Measurements from ENCODE around the gene TOX2. TPM values are rescaled to one million over a fixed set of nuclear protein-coding genes. Genes with fewer than 3 reads are reported as not detected.

TOX2 gene
- total and polyA plus RNA-seq, 4 experiments from 2014 or later = 0.22 to 1.1 (median 0.49) TPM

DNA sequence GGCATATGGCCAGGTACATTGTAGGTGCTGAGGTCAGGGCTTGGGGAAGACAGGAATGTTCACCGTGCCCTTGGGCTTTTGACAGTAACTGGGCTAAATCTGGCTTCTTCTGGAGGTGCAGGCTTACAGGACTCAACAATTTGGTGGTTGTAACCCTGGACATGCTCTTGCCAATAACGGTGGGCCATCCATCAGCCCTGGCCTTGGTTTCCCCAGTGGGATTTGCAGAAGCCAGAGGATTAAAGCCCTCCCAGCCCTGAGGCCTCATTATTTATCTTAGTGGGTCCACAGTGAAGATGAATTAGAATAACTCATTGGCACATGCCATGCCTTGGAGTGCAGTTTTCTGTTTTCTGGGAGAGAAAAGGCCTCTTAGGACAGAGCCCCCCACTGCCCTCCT, 44.0 kb downstream of the TOX2 start:
- Histone ChIP-seq H3K27ac (ENCODE audit: low read depth, low read length) (no peak overlapping the region), H3K4me1 (ENCODE audit: insufficient read depth, low read length) (peaks cover 83% of the 10 kb centered on the region), H3K27me3 (ENCODE audit: insufficient read depth, low read length) (no peaks in the 10 kb centered on the region), H3K36me3 (ENCODE audit: insufficient read depth, low read length) (no peaks in the 10 kb centered on the region), H3K4me3 (ENCODE audit: low read length in 2 of 2) (peak overlapping the region in 1 of 2 donors; percentile 20), H3K9me3 (ENCODE audit: control insufficient read depth in 1 of 2, low read length in 2 of 2) (no peaks in the 10 kb centered on the region)
- Mint-ChIP-seq H3K9me3 (peaks cover 0 to 8% (median under 1%) of the 10 kb centered on the region in 8 donors), H3K36me3 (no peaks in the 10 kb centered on the region), H3K27ac (peak overlapping the region in 5 of 7 donors; percentile 4 to 90 (median 81)), H3K4me3 (peak overlapping the region in 5 of 8 donors; percentile 56 to 84 (median 79)), H3K4me1 (peaks cover 58 to 91% (median 76%) of the 10 kb centered on the region in 4 donors), H3K27me3 (peaks cover 2 to 17% of the 10 kb centered on the region in 2 donors)
- POLR2A ChIA-PET (ENCODE audit: partially characterized antibody) = interaction anchor here (0.8 to 3.1 kb wide), 4 partner anchors 9 to 501 kb away, joined by 3 to 22 read pairs (median 12); partner anchors contain the start of gene SRSF6
- intact Hi-C loops (cut with micrococcal nuclease) = loop anchor here (5.0 to 10.0 kb wide), 2 partner anchors 56 to 109 kb away; no protein-coding TSS in a partner anchor
- DNase-seq = no peak
- CTCF ChIA-PET (ENCODE audit: partially characterized antibody) = interaction anchor here (2.8 kb wide), 1 partner anchor 33 kb away, joined by 10 read pairs; no protein-coding TSS in a partner anchor

DNA sequence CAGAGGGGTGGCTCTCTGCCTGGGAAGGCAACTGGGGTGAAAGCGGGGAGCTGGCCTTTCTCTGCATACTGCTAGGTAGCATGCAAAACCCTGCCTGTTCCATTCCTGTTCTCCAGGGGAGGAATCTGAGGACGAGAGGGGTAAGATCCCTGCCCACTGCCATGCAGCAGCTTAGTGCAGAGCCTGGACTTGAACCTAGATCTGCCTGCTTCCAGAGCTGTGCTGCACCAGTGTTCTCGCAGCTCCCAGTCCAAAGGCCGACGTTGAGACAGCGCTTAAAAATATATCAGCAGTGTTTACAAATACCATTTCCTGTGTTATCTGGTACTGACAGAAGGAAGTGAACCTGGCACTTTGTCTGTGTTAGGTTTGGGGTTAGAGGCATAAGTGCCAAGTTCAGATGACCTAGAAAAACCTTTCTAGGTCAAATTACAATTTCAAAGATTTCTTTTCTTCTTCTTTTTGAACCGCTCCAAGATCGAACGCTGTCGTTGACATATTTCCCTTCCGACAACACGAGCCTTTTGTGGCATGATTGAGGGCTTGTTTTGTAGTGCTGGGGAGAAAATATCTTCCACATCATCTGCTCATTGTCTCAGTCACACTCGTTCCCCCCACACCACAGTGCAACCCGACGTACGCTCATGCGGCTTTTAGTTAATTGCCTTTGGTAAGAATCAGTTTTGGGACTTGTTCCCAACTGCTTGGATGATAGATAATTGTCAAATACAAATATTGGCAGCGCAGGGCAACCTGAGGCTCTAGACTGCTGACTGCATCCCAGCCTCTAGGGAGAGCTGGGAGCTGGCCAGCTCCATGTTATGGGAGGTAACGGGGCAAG, 44.6 kb downstream of the TOX2 start:
- Histone ChIP-seq H3K36me3 (ENCODE audit: insufficient read depth, low read length) (no peaks in the 10 kb centered on the region), H3K9me3 (ENCODE audit: control insufficient read depth in 1 of 2, low read length in 2 of 2) (no peaks in the 10 kb centered on the region), H3K4me1 (ENCODE audit: insufficient read depth, low read length) (peaks cover 83% of the 10 kb centered on the region), H3K27ac (ENCODE audit: low read depth, low read length) (no peak overlapping the region), H3K4me3 (ENCODE audit: low read length in 2 of 2) (peak overlapping the region in 1 of 2 donors; percentile 20), H3K27me3 (ENCODE audit: insufficient read depth, low read length) (no peaks in the 10 kb centered on the region)
- peak overlapping the region; percentile 32 to 84 (median 64) for H3K4me3 Mint-ChIP-seq
- DNase-seq = peak; percentile 62 to 71 (median 65)
- H3K36me3 Mint-ChIP-seq = no peaks in the 10 kb centered on the region
- peaks cover 2 to 13% of the 10 kb centered on the region in 2 donors for H3K27me3 Mint-ChIP-seq
- H3K9me3 Mint-ChIP-seq = peaks cover 0 to 8% (median under 1%) of the 10 kb centered on the region in 8 donors
- peaks cover 53 to 89% (median 71%) of the 10 kb centered on the region in 4 donors for H3K4me1 Mint-ChIP-seq
- CTCF ChIA-PET (ENCODE audit: partially characterized antibody) = interaction anchor here (2.8 kb wide), 1 partner anchor 33 kb away, joined by 10 read pairs; no protein-coding TSS in a partner anchor
- POLR2A ChIA-PET (ENCODE audit: partially characterized antibody) = interaction anchor here (0.8 to 3.1 kb wide), 4 partner anchors 9 to 502 kb away, joined by 3 to 22 read pairs (median 12); partner anchors contain the start of gene SRSF6
- intact Hi-C loops (cut with micrococcal nuclease) = loop anchor here (5.0 to 10.0 kb wide), 2 partner anchors 56 to 108 kb away; no protein-coding TSS in a partner anchor
- H3K27ac Mint-ChIP-seq = peak overlapping the region; percentile 4 to 90 (median 85)

DNA sequence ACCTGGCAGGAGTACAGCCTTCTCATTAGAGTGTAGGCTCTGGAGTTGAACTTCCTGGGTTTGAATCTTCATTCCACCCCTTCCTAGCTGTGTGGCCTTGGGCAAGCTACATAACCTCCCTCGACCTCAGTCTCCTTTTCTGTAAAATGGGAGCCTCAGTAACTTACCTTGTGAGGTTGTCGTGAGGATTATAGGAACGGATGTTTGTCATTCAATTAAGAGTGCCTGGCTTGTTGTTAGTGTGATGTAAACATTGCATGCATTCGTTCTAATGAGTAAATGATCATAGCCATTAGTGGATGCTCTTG, 45.2 kb downstream of the TOX2 start:
- ChIA-PET CTCF (ENCODE audit: partially characterized antibody) (interaction anchor here (2.8 kb wide), 1 partner anchor 34 kb away, joined by 10 read pairs; no protein-coding TSS in a partner anchor), POLR2A (ENCODE audit: partially characterized antibody) (interaction anchor here (1.0 to 3.1 kb wide), 3 partner anchors 10 to 110 kb away, joined by 3 to 22 read pairs (median 22); no protein-coding TSS in a partner anchor)

DNA sequence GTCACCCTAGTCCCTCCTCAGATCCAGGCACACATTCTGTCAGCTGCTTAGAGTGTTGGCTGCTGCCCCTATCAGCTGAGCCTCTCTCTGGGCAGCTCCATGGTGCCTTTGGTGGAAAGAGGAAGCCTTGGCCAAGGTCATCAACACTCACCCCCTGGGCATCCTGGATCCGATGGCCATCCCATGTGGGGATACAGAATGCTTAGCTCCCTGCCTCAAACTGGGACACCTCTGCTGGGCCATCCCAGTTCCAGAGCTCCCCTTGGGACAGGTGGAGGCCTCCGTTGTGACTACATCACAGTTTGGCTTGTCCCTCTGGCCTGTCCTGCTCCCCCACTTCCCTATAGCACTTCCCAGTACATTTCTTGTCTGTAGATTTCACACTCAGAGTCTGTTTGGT, 45.6 kb downstream of the TOX2 start:
- Mint-ChIP-seq H3K4me3 (peak overlapping the region in 5 of 8 donors; percentile 29 to 84 (median 29)), H3K36me3 (no peaks in the 10 kb centered on the region), H3K27me3 (peaks cover 2 to 9% of the 10 kb centered on the region in 2 donors), H3K9me3 (peaks cover 0 to 8% (median under 1%) of the 10 kb centered on the region in 8 donors), H3K27ac (peak overlapping the region in 4 of 7 donors; percentile 4 to 86 (median 82)), H3K4me1 (peaks cover 45 to 89% (median 67%) of the 10 kb centered on the region in 4 donors)
- H3K4me1 ChIP-seq (ENCODE audit: insufficient read depth, low read length) = peaks cover 83% of the 10 kb centered on the region
- ChIA-PET POLR2A (ENCODE audit: partially characterized antibody) (interaction anchor here (1.0 to 3.1 kb wide), 3 partner anchors 10 to 109 kb away, joined by 3 to 22 read pairs (median 22); no protein-coding TSS in a partner anchor), CTCF (ENCODE audit: partially characterized antibody) (interaction anchor here (2.8 kb wide), 1 partner anchor 34 kb away, joined by 10 read pairs; no protein-coding TSS in a partner anchor)
- no peak for DNase-seq
- intact Hi-C loops (cut with micrococcal nuclease) = loop anchor here (10.0 kb wide), 1 partner anchor 45 kb away; the partner anchor contains the start of gene TOX2
- H3K4me3 ChIP-seq (ENCODE audit: low read length in 2 of 2) = no peak overlapping the region
- H3K9me3 ChIP-seq (ENCODE audit: control insufficient read depth in 1 of 2, low read length in 2 of 2) = no peaks in the 10 kb centered on the region
- no peaks in the 10 kb centered on the region for H3K27me3 ChIP-seq (ENCODE audit: insufficient read depth, low read length)
- H3K36me3 ChIP-seq (ENCODE audit: insufficient read depth, low read length) = no peaks in the 10 kb centered on the region
- H3K27ac ChIP-seq (ENCODE audit: low read depth, low read length) = no peak overlapping the region

More for the DNA sequence above, 45.2 kb downstream of the TOX2 start:
- no peaks in the 10 kb centered on the region for H3K9me3 ChIP-seq (ENCODE audit: control insufficient read depth in 1 of 2, low read length in 2 of 2)
- Mint-ChIP-seq H3K27ac (peak overlapping the region; percentile 4 to 90 (median 85)), H3K27me3 (peaks cover 2 to 13% of the 10 kb centered on the region in 2 donors), H3K4me1 (peaks cover 49 to 89% (median 68%) of the 10 kb centered on the region in 4 donors), H3K36me3 (no peaks in the 10 kb centered on the region), H3K9me3 (peaks cover 0 to 8% (median under 1%) of the 10 kb centered on the region in 8 donors), H3K4me3 (peak overlapping the region in 7 of 8 donors; percentile 29 to 84 (median 70))
- H3K4me3 ChIP-seq (ENCODE audit: low read length in 2 of 2) = peak overlapping the region in 1 of 2 donors; percentile 20
- intact Hi-C loops (cut with micrococcal nuclease) = loop anchor here (5.0 to 10.0 kb wide), 3 partner anchors 45 to 107 kb away; partner anchors contain the start of gene TOX2
- DNase-seq = no peak
- H3K4me1 ChIP-seq (ENCODE audit: insufficient read depth, low read length) = peaks cover 83% of the 10 kb centered on the region
- no peaks in the 10 kb centered on the region for H3K36me3 ChIP-seq (ENCODE audit: insufficient read depth, low read length)
- no peak overlapping the region for H3K27ac ChIP-seq (ENCODE audit: low read depth, low read length)
- no peaks in the 10 kb centered on the region for H3K27me3 ChIP-seq (ENCODE audit: insufficient read depth, low read length)

DNA sequence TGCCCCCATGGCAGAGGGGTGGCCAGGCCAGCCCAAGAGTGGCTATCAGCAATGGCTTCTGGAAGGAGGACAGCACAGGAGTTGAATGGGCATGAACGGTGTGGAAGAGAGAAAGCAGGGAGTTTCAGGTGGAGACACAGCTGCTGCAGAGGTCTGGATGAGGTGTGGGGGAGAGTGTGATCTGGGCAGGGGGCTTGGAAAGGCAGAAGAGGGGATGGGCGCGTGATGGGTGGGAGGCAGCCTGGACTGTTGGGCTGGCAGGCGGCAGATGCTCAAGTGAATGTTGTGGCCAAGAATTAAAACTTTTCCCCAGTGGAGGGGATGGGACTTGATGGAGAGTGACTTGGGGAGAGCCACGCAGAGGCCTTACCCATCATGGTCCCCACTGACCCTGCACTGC, 46.5 kb downstream of the TOX2 start:
- H3K27ac Mint-ChIP-seq = peak overlapping the region in 1 of 7 donors; percentile 31
- H3K27me3 ChIP-seq (ENCODE audit: insufficient read depth, low read length) = no peaks in the 10 kb centered on the region
- H3K4me1 Mint-ChIP-seq = peaks cover 38 to 81% (median 58%) of the 10 kb centered on the region in 4 donors
- peaks cover 0 to 8% (median under 1%) of the 10 kb centered on the region in 8 donors for H3K9me3 Mint-ChIP-seq
- H3K27ac ChIP-seq (ENCODE audit: low read depth, low read length) = no peak overlapping the region
- H3K4me3 Mint-ChIP-seq = peak overlapping the region in 1 of 8 donors; percentile 37
- no peak for DNase-seq
- intact Hi-C loops (cut with micrococcal nuclease) = loop anchor here (10.0 kb wide), 1 partner anchor 46 kb away; the partner anchor contains the start of gene TOX2
- CTCF ChIA-PET (ENCODE audit: partially characterized antibody) = interaction anchor here (2.8 kb wide), 1 partner anchor 35 kb away, joined by 10 read pairs; no protein-coding TSS in a partner anchor
- H3K9me3 ChIP-seq (ENCODE audit: control insufficient read depth in 1 of 2, low read length in 2 of 2) = no peaks in the 10 kb centered on the region
- H3K4me3 ChIP-seq (ENCODE audit: low read length in 2 of 2) = no peak overlapping the region
- peaks cover 79% of the 10 kb centered on the region for H3K4me1 ChIP-seq (ENCODE audit: insufficient read depth, low read length)
- H3K36me3 ChIP-seq (ENCODE audit: insufficient read depth, low read length) = no peaks in the 10 kb centered on the region
- H3K36me3 Mint-ChIP-seq = no peaks in the 10 kb centered on the region
- POLR2A ChIA-PET (ENCODE audit: partially characterized antibody) = interaction anchor here (1.0 to 3.1 kb wide), 4 partner anchors 11 to 108 kb away, joined by 3 to 22 read pairs (median 12); no protein-coding TSS in a partner anchor
- H3K27me3 Mint-ChIP-seq = peaks cover 2% of the 10 kb centered on the region in 2 donors

DNA sequence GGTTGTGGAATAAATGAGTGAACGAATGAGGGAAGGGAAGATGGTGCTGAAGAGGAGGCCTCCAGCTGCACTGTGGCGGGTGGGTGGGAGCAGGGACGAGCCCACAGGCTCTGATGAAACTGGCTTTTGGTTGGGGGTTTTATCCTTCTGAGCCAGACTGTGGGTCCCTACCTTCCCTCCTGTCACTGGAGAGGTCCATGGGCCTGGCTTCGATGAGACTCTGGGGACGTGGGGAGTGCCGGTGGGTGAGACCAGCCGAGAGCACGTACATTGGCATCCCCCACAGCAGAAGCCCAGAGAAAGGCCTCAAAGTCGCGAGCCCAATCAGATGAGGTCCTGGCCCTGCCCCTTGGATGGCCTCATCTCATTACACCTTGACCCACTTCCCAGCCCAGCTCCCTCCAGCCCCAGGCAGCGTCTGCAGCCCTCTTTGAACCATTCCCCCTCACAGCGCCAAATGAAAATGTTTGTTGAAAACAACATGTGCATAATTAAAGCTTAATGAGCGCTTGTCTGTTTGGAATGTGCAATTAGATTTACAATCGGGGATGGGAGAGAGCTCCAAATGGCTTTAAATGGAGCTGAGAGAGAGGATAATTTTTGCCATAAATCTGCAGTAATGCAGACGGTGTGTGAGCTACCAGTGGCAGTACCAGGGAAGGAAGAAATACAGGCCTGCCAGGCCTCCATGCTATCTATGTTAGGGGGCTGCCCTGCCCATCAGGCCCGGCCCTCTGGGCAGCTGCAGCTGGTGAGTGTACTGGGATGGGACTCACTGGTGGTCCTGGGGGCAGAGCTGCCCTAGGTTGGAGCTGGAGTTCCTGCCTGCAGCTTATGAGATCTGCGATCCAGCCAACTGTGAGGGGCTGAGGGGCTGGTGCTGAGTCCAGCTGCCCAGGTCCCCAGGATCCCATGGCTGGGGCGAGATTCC, 47.2 kb downstream of the TOX2 start:
- Histone ChIP-seq H3K9me3 (ENCODE audit: control insufficient read depth in 1 of 2, low read length in 2 of 2) (no peaks in the 10 kb centered on the region), H3K36me3 (ENCODE audit: insufficient read depth, low read length) (no peaks in the 10 kb centered on the region), H3K27me3 (ENCODE audit: insufficient read depth, low read length) (no peaks in the 10 kb centered on the region), H3K4me1 (ENCODE audit: insufficient read depth, low read length) (peaks cover 78% of the 10 kb centered on the region), H3K27ac (ENCODE audit: low read depth, low read length) (no peak overlapping the region), H3K4me3 (ENCODE audit: low read length in 2 of 2) (no peak overlapping the region)
- DNase-seq = no peak
- intact Hi-C loops (cut with micrococcal nuclease) = loop anchor here (10.0 kb wide), 1 partner anchor 47 kb away; the partner anchor contains the start of gene TOX2
- ChIA-PET POLR2A (ENCODE audit: partially characterized antibody) (interaction anchor here (0.9 to 3.1 kb wide), 3 partner anchors 10 to 19 kb away, joined by 3 to 22 read pairs (median 3); no protein-coding TSS in a partner anchor), CTCF (ENCODE audit: partially characterized antibody) (no interaction called here)
- H3K27me3 Mint-ChIP-seq = peaks cover under 1 to 2% of the 10 kb centered on the region in 2 donors
- peak overlapping the region in 1 of 8 donors; percentile 25 for H3K4me3 Mint-ChIP-seq
- peaks cover 34 to 76% (median 54%) of the 10 kb centered on the region in 4 donors for H3K4me1 Mint-ChIP-seq
- H3K36me3 Mint-ChIP-seq = no peaks in the 10 kb centered on the region
- peaks cover 0 to 8% (median under 1%) of the 10 kb centered on the region in 8 donors for H3K9me3 Mint-ChIP-seq
- no peak overlapping the region for H3K27ac Mint-ChIP-seq
